Measurements from ENCODE around the gene MIGA2.

Gene MIGA2

DNA sequence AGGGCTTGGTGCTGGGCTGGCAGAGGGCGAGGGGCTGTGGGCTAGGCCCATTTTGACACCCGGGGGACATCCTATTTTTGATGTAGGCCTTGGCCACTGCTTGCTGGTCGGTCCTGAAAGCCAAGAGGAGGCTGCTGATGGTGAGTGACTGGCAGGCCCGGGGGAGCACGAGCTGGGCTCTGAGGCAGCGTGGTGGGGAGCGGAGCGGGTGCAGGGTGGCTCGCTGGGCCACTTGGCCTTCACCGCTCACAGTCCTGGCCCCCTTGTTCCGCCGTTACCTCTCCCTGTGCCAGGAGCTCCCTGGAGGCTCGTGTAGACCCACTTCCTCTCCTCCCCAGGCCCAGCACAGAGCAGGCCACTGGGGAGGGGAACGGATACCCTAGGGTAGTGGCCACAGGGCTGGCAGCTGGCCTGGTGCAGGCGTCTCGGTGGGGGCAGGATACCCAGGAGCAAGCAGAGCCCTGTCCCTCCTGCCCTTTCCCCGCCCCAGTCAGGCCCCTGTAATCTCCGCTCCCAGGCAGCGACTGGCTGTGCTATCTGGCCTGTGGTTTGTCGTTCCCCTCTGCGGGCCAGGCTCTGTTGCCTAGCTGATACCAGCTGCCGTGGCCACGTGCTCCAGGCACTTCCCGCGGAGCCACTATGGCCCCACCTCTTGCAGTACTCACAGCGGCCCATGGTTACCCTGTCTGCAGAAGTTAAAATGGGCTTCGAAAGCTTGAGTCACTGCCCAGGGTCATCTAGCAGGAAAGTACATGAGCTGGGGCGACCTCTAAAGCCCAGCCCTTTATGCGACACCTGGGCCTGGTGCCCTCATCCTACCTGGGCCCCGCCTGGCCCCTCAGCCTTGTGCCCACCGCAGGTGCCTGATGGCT is 32.8 kb downstream of the MIGA2 start:
- peak; percentile 41 for DNase-seq (ENCODE audit: low spot score)
- Mint-ChIP-seq H3K27me3 (ENCODE audit: low read depth) (no peaks in the 10 kb centered on the region), H3K4me3 (peak overlapping the region; percentile 52), H3K27ac (peak overlapping the region; percentile 86), H3K4me1 (ENCODE audit: low read depth) (peaks cover 18% of the 10 kb centered on the region), H3K9me3 (no peaks in the 10 kb centered on the region), H3K36me3 (ENCODE audit: low read depth) (peaks cover 22% of the 10 kb centered on the region)

DNA sequence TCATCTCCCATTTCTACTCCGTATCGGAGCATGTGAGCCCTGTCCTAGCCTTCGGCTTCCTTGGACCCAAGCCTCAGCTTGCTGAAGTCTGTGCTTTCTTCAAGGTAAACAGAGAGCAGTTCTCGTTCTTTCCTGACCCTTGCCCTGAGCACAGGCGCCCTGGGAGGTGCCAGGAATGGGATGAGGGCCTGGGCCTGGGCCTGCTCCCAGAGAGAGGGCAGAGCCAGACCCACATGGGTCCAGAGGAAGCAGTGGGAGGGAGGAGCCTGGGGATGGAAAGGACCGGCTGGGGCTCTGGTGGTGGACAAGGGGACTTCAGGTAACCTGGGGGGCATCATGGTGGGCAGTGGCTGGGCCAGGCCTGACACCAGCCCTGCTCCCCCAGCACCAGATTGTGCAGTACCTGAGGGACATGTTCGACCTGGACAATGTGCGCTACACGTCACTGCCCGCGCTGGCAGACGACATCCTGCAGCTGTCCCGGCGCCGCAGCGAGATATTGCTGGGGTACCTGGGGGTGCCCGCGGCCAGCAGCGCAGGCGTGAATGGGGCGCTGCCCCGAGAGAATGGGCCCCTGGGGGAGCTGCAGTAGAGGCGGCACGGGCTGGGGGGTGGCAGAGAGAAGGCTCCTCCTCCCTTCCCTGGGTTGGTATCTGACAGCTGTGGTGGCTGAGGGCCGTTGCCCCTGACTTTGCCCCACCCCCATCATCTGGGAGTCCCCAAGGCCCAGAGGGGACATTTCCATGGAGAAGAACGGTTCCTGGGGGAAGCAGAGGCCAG is 33.6 kb downstream of the MIGA2 start:
- no peak for DNase-seq (ENCODE audit: low spot score)
- Mint-ChIP-seq H3K4me1 (ENCODE audit: low read depth) (peaks cover 18% of the 10 kb centered on the region), H3K4me3 (no peak overlapping the region), H3K9me3 (no peaks in the 10 kb centered on the region), H3K27ac (peak overlapping the region; percentile 31), H3K27me3 (ENCODE audit: low read depth) (no peaks in the 10 kb centered on the region), H3K36me3 (ENCODE audit: low read depth) (peaks cover 18% of the 10 kb centered on the region)

GRCh38 chr9:129070696-129071525 is 34.5 kb downstream of the MIGA2 start:
- DNase-seq (ENCODE audit: low spot score) = no peak
- Mint-ChIP-seq H3K4me1 (ENCODE audit: low read depth) (peaks cover 18% of the 10 kb centered on the region), H3K4me3 (no peak overlapping the region), H3K36me3 (ENCODE audit: low read depth) (peaks cover 12% of the 10 kb centered on the region), H3K27me3 (ENCODE audit: low read depth) (no peaks in the 10 kb centered on the region), H3K9me3 (no peaks in the 10 kb centered on the region), H3K27ac (peak overlapping the region; percentile 31)

DNA sequence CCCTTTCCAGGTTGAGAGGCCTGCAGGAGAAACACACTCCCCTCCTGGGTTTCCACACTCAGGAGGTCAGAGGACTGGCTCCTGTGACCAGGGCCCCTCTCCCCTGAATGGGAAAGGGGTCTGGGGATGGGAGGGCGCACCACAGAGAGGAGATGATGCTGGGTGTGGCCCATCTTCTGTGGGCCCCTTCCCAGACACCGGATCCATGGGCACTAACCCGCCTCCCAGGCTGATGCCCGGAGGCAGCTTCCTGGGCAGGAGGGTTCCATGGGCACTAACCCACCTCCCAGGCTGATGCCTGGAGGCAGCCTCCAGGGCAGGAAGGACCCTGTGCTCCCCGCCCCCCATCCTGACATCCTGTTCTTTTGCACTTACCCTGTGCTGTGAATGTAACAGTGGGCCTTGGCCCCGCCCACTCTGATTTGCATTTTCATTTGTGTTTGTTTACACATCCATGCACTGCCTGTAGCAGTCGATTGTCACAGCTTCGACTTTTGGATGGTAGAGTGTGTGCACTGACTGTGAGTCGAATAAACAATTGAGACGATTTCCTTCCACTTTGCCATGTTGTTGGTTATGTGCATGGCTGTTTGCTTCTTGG is 35.2 kb downstream of the MIGA2 start:
- H3K9me3 Mint-ChIP-seq = no peaks in the 10 kb centered on the region
- H3K27me3 Mint-ChIP-seq (ENCODE audit: low read depth) = no peaks in the 10 kb centered on the region
- H3K4me3 Mint-ChIP-seq = no peak overlapping the region
- no peak for DNase-seq (ENCODE audit: low spot score)
- H3K27ac Mint-ChIP-seq = no peak overlapping the region
- peaks cover 11% of the 10 kb centered on the region for H3K36me3 Mint-ChIP-seq (ENCODE audit: low read depth)
- peaks cover 18% of the 10 kb centered on the region for H3K4me1 Mint-ChIP-seq (ENCODE audit: low read depth)

- no peak for DNase-seq (ENCODE audit: low spot score)
- H3K4me3 Mint-ChIP-seq = no peak overlapping the region
- no peaks in the 10 kb centered on the region for H3K9me3 Mint-ChIP-seq
- no peaks in the 10 kb centered on the region for H3K27me3 Mint-ChIP-seq (ENCODE audit: low read depth)
- peaks cover 18% of the 10 kb centered on the region for H3K4me1 Mint-ChIP-seq (ENCODE audit: low read depth)
- peaks cover 11% of the 10 kb centered on the region for H3K36me3 Mint-ChIP-seq (ENCODE audit: low read depth)
- no peak overlapping the region for H3K27ac Mint-ChIP-seq
These were observed 35.7 kb downstream of the MIGA2 start for GRCh38 chr9:129072171-129072570.

GRCh38 chr9:129073404-129073803 is 37.0 kb downstream of the MIGA2 start:
- H3K27ac Mint-ChIP-seq = no peak overlapping the region
- DNase-seq (ENCODE audit: low spot score) = no peak
- H3K4me3 Mint-ChIP-seq = no peak overlapping the region
- no peaks in the 10 kb centered on the region for H3K9me3 Mint-ChIP-seq
- peaks cover 17% of the 10 kb centered on the region for H3K4me1 Mint-ChIP-seq (ENCODE audit: low read depth)
- peaks cover 8% of the 10 kb centered on the region for H3K36me3 Mint-ChIP-seq (ENCODE audit: low read depth)
- no peaks in the 10 kb centered on the region for H3K27me3 Mint-ChIP-seq (ENCODE audit: low read depth)

- no peak for DNase-seq (ENCODE audit: low spot score)
- Mint-ChIP-seq H3K4me1 (ENCODE audit: low read depth) (peaks cover 11% of the 10 kb centered on the region), H3K36me3 (ENCODE audit: low read depth) (peaks cover 3% of the 10 kb centered on the region), H3K4me3 (no peak overlapping the region), H3K9me3 (no peaks in the 10 kb centered on the region), H3K27ac (no peak overlapping the region), H3K27me3 (ENCODE audit: low read depth) (no peaks in the 10 kb centered on the region)
These were observed 37.7 kb downstream of the MIGA2 start for GRCh38 chr9:129074106-129074505.

DNA sequence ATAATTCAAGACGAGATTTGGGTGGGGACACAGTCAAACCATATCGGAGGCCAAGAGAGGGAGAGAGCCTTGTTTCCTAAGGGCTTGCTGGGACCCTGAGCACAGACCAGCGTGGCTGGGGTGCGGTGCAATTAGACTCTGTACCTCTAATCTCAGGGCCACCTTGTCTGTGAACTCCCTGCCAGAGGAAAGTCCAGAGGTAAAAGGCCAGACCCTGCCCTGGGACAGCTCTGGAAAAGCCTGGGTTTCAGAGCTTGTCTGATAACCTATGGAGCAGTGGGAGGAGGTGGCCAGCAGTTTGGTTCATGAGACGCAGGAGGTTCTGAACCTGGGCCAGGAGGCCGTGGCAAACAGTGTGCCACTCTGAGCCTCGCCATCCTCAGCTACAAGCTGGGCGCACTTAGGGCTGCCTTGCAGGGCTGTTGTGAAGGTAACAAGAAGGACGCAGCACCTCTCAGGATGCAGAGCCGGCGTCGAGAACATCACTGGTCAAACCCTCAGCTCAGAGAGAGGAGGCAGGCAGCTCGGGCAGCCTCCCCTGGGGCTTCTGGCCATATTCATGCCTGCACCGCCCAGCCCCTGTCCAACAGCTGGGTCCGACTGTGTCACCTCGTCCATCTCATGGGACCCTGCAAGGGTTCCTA is 39.7 kb downstream of the MIGA2 start:
- no peak overlapping the region for H3K4me3 Mint-ChIP-seq
- H3K27me3 Mint-ChIP-seq (ENCODE audit: low read depth) = no peaks in the 10 kb centered on the region
- H3K9me3 Mint-ChIP-seq = no peaks in the 10 kb centered on the region
- H3K4me1 Mint-ChIP-seq (ENCODE audit: low read depth) = peaks cover 10% of the 10 kb centered on the region
- H3K36me3 Mint-ChIP-seq (ENCODE audit: low read depth) = peaks cover 3% of the 10 kb centered on the region
- no peak for DNase-seq (ENCODE audit: low spot score)
- H3K27ac Mint-ChIP-seq = no peak overlapping the region

GRCh38 chr9:129076640-129077037 is 40.2 kb downstream of the MIGA2 start:
- Mint-ChIP-seq H3K36me3 (ENCODE audit: low read depth) (peaks cover 3% of the 10 kb centered on the region), H3K4me3 (no peak overlapping the region), H3K27ac (no peak overlapping the region), H3K9me3 (no peaks in the 10 kb centered on the region), H3K4me1 (ENCODE audit: low read depth) (peaks cover 10% of the 10 kb centered on the region), H3K27me3 (ENCODE audit: low read depth) (no peaks in the 10 kb centered on the region)
- DNase-seq (ENCODE audit: low spot score) = no peak

DNA sequence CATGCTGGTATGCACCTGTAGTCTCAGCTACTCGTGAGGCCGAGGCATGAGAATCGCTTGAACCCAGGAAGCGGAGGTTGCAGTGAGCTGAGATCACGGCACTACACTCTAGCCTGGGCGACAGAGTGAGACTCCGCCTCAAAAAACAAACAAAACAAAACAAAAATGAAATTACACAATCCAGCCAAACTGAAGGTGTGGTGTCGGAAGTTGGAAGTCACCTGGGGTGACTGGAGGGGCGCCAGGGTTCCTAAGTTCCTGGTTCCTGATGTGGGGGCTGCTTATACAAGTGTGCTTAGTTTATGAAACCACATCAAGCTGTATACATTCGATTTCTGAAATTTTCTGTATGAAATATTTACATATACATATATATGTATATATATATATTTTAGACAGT is 40.8 kb downstream of the MIGA2 start:
- no peaks in the 10 kb centered on the region for H3K9me3 Mint-ChIP-seq
- H3K36me3 Mint-ChIP-seq (ENCODE audit: low read depth) = no peaks in the 10 kb centered on the region
- DNase-seq (ENCODE audit: low spot score) = no peak
- no peak overlapping the region for H3K27ac Mint-ChIP-seq
- H3K27me3 Mint-ChIP-seq (ENCODE audit: low read depth) = no peaks in the 10 kb centered on the region
- H3K4me1 Mint-ChIP-seq (ENCODE audit: low read depth) = peaks cover 10% of the 10 kb centered on the region
- H3K4me3 Mint-ChIP-seq = no peak overlapping the region

GRCh38 chr9:129078691-129079503 is 42.5 kb downstream of the MIGA2 start:
- peaks cover 8% of the 10 kb centered on the region for H3K4me1 Mint-ChIP-seq (ENCODE audit: low read depth)
- no peaks in the 10 kb centered on the region for H3K27me3 Mint-ChIP-seq (ENCODE audit: low read depth)
- H3K4me3 Mint-ChIP-seq = peak overlapping the region; percentile 91
- DNase-seq (ENCODE audit: low spot score) = no peak
- no peaks in the 10 kb centered on the region for H3K9me3 Mint-ChIP-seq
- H3K27ac Mint-ChIP-seq = peak overlapping the region; percentile 49
- no peaks in the 10 kb centered on the region for H3K36me3 Mint-ChIP-seq (ENCODE audit: low read depth)

- Mint-ChIP-seq H3K36me3 (ENCODE audit: low read depth) (no peaks in the 10 kb centered on the region), H3K4me1 (ENCODE audit: low read depth) (peaks cover 8% of the 10 kb centered on the region), H3K9me3 (no peaks in the 10 kb centered on the region), H3K27me3 (ENCODE audit: low read depth) (no peaks in the 10 kb centered on the region), H3K4me3 (peak overlapping the region; percentile 91), H3K27ac (no peak overlapping the region)
- DNase-seq (ENCODE audit: low spot score) = no peak
These were observed 43.4 kb downstream of the MIGA2 start for GRCh38 chr9:129079829-129080228.

Measured in T-helper 2 cell treated with Interferon-gamma antibody and Interleukin-4, amounts not matched to agents 5 μg/mL and 100 μg/mL, for 36 hours (primary cell).